GM18520 (cell line): Measurements from ENCODE around the gene ATG14.
"Not testable (repeated sequence)": the region's sequence is repeated elsewhere in the genome, so short reads cannot be mapped to it uniquely, and the experiment has no call there.

Source experiments
- ATAC-seq: cut with Tn5 transposase; IDR thresholded peaks from one replicate; pipeline ENCODE4 v1.9.1; 2021; ENCODE audit not compliant: unreplicated experiment

ATG14 gene

DNA sequence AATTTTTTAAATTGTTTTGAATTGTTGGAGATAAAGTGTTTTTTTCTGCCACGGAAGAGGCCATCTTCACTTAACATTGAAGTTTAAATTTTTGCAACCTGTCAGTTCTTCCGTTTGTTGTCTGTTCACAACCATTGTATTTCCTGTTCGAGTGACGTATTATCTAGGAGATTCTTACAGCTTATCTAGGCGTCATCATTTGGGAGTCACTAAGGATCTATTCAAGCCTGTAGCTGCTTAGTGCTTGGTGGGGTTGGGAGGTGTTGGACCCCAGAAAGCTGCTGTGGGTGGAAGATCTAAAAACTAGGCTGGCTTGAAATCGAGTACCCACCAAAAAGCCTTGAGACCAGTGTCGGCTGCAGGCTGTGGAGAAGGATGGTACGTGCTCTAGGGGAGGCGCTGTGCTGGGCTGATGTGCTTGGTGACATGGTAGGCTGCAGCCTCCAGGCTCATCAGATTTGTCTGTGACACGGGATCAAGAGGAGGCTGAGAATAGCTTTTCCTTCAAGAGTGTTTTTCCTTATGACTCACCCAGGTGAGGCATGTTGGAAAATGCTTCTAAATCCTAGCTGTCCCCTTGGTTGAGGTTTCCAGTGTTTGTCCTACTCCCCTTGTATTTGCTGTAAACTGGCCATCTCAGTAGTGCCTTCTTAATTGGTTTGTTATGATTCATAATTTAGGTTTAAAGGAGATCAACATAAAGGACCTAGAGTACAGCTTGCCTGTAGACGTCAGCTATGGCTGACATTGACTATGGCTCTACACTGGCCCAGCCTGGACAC lies 57.8 kb downstream of the ATG14 start:
- no peak for ATAC-seq

DNA sequence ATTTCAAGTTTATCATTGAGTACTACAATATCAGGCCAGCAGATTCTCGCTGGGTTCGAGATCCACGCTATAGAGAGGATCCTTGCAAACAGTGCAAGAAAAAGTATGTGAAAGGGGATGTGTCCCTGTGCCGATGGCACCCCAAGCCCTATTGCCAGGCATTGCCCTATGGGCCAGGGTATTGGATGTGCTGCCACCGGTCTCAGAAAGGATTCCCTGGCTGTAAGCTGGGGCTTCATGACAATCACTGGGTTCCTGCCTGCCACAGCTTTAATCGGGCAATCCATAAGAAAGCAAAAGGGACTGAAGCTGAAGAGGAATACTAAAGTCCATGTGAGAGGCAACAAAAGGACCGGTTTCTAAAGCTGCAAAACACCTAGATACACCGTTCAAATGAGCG lies 59.4 kb downstream of the ATG14 start:
- no peak for ATAC-seq

DNA sequence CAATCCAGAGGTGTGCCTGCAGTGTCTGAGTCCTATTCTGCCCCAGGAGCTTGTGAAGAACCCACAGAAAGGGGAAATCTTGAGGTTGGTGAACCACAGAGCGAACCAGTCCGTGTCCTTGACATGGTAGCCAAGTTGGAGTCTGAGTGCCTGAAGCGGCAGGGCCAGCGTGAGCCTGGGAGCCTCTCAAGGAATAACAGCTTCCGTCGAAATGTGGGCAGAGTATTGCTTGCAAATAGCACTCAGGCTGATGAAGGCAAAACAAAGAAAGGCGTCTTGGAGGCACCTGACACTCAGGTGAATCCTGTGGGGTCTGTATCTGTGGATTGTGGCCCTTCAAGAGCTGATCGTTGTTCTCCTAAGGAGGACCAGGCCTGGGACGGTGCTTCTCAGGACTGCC lies 60.5 kb downstream of the ATG14 start:
- ATAC-seq, result no peak

DNA sequence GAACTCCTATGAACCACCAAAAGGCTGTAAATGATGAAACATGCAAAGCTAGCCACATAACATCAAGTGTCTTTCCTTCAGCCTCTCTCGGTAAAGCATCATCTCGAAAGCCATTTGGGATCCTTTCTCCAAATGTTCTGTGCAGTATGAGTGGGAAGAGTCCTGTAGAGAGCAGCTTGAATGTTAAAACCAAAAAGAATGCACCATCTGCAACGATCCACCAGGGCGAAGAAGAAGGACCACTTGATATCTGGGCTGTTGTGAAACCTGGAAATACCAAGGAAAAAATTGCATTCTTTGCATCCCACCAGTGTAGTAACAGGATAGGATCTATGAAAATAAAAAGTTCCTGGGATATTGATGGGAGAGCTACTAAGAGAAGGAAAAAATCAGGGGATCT lies 61.2 kb downstream of the ATG14 start:
- no peak for ATAC-seq

DNA sequence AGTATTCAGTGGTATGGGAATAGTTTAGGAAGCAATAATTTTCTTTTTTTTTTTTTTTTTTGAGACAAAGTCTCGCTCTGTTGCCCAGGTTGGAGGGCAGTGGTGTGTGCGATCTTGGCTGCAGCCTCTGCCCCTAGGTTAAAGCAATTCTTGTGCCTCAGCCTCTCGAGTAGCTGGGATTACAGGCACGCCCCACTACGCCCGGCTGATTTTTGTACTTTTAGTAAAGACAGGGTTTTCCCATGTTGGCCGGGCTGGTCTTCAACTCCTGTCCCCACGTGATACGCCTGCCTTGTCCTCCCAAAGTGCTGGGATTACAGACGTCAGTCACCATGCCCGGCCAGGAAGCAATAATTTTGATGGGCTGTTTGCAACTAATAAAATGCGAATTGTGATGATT lies 62.1 kb downstream of the ATG14 start:
- no peak for ATAC-seq

DNA sequence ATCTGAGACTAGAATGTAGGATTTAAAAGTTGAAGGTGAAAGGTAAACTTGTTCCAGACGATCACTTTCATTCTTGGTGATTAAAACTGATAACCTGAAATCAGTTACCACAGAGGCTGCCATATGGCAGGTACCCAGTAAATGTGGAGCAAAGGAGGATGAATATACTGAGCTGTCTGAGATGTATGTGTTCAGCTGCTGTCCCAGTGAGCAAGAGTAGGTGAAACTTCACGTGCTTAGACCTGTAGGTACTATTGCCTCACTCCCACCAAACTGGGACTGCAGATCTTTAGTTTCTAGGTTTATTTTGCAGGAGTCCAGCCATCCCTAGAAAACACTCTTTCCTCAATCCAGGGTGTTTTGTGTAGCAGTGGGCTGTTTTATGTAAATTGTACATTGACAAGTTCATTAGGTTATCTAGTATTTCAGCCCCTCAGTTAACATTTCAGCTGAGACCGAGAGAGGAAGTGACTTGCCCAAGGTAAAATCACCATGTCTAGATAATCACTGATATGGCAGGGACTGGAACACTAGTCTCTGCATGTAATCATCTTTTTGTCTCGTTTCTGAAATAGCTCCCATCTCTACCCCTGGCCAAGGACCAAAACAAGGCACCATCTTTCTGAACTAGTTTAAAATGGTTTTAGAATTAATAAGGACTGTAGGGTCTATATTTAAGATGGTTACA lies 62.7 kb downstream of the ATG14 start:
- no peak for ATAC-seq

DNA sequence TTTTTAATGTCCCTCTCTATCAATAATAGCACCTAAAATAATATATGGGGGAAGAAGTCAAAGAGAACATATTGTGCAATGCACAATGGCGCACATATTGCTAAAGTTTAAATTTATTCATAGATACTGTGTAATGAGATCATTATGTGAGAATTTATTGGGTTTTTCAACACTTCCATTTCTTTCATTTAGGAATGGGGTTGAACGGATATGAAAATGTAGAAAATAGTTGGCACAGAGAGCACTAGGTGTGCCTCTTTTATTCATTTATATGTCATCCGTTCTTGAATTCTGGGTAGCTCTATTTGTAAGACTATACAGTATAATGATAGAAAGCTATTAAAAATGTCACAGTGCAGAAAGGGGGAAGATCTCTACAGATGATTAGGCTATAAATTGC lies 63.9 kb downstream of the ATG14 start:
- ATAC-seq, result no peak

DNA sequence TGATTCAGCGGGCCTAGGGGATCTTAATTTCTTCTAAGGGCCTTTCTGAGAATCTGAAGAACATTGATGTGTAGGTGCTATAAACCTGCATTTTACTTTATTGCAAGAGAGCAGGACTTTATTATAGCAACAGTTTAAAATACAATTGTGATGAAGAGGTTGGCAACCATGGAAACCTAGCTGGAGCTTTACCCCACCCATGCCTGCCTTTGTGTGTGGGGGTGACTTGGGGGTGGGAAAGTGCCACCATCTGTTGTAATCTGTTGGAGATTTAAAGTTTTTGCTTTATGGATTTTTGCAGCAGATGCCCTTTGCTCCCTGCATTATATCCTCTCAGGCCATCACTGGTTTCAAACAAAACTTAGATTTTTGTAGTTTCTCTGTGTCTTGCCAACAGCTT lies 64.6 kb downstream of the ATG14 start:
- no peak for ATAC-seq

DNA sequence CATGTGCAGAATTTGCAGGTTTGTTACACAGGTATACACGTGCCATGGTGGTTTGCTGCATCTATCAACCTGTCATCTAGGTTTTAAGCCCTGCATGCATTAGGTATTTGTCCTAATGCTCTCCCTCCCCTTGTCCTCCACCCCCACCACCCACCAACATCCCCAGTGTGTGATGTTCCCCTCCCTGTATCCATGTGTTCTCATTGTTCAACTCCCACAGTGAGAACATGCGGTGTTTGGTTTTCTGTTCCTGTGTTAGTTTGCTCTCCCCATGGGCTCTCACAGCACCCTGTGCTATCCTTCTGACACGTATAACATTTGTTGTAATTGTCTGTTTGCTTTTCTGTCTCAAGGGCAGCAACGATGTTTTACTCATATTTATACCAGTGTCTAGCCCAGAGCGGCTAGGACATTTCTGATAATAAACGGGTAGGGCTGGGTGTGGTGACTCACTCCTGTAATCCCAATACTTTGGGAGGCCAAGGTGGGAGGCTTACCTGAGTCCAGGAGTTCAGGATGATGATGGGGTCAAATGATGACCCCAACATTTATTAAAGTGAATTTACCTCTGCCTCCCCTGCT lies 67.0 kb downstream of the ATG14 start:
- not testable (repeated sequence) for ATAC-seq

DNA sequence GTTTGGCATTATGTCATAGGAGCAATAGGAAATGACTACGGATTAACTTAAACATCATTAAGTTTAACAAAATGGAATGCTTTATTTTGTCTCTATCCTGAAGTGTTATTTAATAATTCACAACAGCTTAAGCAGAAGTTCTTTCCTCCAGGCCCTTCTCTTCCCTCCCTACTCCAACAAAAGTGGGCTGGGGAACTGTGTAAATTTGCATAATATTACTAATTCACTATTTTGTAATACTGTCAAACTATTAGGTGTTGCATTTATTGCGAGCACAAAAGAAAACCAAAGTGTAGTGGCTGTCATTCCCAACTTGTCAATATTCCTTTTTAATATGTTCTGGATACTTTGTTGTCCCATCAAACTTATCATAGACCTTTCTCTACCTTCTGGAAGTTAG lies 69.8 kb downstream of the ATG14 start:
- ATAC-seq, result no peak

DNA sequence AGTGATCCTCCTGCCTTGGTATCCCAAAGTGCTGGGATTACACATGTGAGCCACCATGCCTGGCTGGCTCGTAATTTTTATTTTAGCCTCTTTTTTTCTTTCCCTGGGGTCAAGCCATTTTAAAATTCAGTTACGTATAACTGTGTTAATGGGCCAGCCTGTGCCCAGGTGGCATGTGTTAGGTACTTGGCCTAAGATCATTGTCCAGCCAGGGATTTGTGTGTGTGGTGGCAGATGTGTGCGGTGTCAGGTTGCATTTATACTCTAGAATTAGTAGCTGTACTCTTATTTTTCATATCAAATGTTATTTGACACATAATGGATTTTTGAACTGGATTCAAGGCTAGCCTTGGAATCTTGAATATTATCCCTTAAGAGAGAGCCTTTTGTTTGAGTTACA lies 71.1 kb downstream of the ATG14 start:
- ATAC-seq, result no peak

DNA sequence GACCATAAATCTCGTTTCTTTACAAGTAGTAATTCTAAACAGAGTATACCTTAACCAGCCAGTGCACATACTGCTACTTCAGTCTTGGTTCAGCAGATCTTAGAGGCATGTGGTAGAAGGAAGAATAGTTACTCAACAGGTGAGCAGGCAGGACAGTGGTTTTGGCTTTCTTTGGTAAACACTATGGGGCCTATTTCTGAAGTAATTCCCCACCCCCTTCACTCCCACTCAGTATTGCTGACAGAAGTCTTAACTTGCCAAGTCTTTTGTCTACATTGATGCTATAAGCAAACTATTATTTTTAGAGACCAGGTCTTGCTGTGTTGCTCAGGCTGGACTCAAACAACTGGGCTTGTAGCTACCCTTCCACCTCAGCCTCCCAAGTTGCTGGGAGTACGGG lies 71.9 kb downstream of the ATG14 start:
- ATAC-seq, result no peak

DNA sequence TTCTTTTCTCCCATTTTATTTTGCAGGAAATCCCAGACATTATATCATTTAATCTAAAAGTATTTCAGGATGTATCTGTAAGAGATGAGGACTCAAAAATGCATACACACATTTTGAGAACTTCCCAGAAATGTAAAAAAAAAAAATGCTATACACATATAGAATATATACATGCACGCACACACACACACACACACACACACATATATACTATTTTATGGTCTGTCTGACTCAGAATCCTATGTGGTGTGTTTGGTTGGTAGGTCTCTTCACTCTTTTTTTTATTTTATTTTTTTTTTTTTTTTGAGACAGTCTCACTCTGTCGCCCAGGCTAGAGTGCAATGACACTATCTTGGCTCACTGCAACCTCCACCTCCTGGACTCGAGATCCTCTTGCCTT lies 74.9 kb downstream of the ATG14 start:
- no peak for ATAC-seq

DNA sequence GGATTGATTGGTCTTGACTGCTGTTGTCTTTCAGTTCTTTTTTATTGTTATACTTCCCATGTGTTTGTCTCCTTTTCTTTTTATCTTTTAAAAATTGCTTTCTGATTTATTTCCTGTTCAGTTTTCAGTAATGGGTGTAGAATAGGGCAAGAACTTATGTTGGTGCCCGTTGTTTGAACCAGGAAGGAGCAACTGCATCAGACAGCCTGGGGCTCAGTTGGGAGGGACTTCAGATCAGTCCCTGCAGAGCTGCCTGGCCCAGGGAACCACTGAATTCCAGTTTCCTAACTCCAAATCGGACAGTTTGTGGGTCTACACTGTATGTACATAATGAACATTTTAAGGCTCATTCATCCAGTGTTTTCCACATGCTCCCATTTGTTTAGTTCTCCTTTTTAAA lies 75.5 kb downstream of the ATG14 start:
- ATAC-seq, result no peak

DNA sequence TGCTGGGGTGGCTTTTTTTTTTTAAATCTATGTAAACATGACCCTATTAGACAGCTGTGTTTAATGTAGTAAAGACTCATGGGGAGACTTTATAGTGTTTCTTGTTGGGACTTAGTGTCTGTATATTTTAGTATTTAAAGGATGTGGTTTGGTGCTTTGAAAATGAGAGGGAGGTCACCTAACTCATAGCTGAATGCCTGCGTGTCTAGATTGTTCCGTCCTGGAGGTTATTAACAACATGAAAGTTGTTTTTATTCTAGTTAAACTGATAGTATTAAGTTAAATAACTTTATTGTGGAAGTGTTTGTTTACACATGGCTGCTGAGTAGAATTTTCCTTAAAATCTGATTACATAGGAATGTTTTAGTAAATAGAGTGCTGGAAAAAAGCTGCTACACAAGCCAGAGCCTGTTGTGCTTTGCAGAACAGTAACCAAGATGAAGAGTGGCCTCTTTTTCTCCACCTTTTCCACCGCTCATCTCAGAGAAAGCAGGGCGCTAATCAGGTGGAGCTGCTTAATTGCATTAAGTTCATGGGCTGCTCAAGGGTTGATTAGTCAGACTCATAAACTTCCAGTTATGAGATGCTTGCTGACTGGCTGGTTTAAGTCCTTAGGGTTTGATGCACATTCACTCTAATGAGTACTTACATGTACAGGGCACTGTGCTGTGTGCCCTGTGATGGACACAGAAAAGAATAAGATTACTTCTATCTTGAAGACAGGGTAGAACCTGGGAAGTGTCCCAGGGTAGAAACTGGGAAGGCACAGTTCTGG lies 77.7 kb downstream of the ATG14 start:
- no peak for ATAC-seq

DNA sequence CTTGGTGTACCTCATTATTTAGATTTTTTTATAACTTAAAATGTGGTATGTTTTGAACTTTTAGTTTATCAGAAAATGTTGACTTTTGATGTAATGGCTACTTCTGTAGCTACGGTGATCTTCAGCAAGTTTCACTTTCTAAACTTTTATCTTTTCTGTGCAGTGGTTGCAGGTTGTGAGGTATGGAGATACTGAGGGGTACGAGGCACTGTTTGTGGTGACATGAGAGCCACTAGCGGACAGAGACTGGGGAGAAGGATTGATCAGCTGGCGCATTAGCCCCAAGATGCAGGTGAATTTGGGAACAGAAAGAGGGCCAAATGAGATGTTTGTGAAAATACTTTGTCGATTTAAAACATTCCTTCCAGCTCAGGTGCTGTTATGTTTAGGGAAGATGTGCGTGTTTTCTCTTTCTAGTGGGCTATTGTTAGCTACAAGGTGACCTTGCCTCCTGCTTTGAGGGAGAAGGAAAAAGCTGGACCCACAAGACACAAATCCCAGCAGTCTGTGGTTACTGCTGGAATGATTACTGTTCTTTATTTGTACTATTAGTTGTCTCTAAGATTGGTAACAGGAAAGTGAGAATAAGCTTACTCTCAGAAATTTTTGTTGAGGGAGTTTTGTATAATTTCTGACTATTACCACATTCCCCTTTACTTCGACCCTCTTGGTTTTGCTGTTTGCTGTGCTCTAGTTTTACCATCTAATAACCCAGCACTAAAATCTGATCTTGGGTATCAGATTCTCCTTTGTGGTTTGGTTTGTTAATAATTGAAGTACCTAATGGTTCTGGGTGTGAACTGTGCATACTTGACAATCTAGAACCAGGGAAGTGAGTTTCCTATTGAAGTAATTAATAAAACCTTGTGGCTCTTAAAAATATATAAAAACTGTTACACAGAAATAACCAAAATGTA lies 78.7 kb downstream of the ATG14 start:
- no peak for ATAC-seq

DNA sequence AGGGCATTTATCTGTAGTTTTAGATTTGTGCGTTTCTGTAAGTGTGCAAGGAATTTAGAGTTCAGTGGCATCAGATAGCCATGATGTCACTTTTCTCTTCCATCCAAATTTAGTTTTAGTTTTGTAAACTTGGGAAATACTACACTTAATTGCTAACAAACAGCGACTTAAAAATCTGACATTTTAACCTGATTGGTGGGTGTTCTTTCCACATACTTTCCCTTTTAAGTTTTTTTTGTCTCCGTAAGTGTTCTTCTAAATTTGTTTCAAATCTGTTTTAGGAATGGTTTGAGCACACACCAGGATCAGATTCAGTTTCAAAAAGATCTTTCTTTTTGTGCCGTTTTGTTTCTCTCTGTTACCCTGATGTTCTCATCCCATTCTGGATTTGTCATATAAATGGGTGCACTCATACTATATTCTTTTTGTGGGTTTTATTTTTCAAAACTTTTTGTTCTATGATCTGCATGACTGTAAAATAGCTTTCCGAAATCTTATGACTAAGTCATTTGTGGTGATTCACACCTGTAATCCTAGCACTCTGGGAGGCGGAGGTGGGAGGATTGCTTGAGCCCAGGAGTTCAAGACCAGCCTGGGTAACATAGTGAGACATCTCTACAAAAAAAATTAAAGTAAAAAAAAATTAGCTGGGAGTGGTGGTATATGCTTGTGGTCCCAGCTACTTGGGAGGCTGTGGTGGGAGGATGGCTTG lies 81.5 kb downstream of the ATG14 start:
- no peak for ATAC-seq

DNA sequence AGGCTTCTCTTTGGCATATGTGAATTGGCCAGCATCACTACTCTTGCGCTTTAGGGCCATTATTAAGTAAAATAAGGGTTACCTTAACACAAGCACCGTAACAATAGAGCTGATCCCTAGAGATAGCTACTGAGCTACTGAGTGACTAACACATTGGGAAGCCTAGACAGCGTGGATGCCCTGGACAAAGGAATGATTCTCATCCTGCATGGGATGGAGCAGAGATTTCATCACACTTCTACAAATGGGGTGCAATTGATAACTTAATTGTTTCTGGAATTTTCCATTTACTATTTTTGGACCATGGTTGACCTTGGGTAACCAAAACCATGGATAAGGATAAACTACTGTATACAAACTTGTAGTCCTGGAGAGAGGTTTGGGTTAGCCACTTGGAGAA lies 83.3 kb downstream of the ATG14 start:
- no peak for ATAC-seq

DNA sequence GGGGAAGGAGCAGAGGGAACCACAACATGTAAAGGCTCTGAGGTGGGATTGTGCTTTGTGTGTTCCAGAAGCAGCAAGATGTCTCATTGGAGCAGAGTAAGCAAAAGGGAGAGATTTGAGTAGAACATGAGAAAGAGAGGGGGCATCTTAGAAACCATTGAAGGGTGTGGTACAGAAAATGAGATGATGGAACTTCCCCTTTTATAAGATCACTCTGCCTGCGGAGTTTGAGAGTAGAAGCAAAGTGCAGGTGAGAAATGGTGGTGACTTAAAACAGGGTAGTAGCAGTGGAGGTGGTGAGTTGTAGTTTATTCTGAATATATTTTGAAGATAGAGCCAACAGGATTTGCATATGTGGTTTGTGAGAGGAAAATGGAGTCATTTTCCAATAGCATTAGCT lies 84.5 kb downstream of the ATG14 start:
- no peak for ATAC-seq

DNA sequence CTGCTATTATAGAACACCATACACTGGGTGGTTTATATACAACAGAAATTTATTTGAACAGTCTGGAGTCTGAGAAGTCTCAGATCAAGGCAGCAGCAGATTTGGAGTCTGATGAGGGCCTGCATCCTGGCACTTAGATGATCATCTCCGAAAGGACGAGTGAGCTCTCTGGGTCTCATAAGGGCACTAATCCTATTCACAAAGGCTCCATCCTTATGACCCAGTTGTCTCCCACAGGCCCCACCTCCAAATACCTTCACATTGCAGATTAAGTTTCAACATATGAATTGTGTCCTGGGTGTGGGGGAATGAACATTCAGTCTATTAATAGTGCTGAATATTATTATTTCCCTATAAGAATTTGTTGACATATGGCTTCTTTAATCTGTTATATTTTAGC lies 86.8 kb downstream of the ATG14 start:
- ATAC-seq, result no peak
